Gastroesophageal sphincter (tissue), 4 donors: ENCODE measurements around the gene RAB3C. TPM values are rescaled to one million over a fixed set of nuclear protein-coding genes. Genes with fewer than 3 reads are reported as not detected.

Experiments
- ATAC-seq: fragments of 150-250 bp; one replicate; pipeline ENCODE4 v1.9.1; 2016; ENCODE audit warnings: mild to moderate bottlenecking, moderate library complexity
- H3K27ac ChIP-seq, 4 donors: fragments of 200-600 bp; sonication (generic) in 3 of 4; 1 replicate in 3 of 4; 2 replicates in 1 of 4; pipeline ENCODE4 v1.5.1; 2016 to 2019
- H3K27me3 ChIP-seq: fragments of 200-600 bp; sonication (generic); one replicate; pipeline ENCODE4 v1.5.1; 2019
- H3K36me3 ChIP-seq, 2 donors: fragments of 200-600 bp; sonication (generic); one replicate each; pipeline ENCODE4 v1.5.1; 2019; ENCODE audit warnings: control low read depth in 1 of 2
- H3K4me1 ChIP-seq, 3 donors: fragments of 200-600 bp; sonication (generic); 1 replicate in 2 of 3; 2 replicates in 1 of 3; pipeline ENCODE4 v1.5.1; 2016 to 2019; ENCODE audit warnings: control low read depth in 2 of 3
- H3K4me3 ChIP-seq, 2 donors: fragments of 200-600 bp; sonication (generic); one replicate each; pipeline ENCODE4 v1.5.1; 2019; ENCODE audit warnings: mild to moderate bottlenecking in 1 of 2, moderate library complexity in 1 of 2
- H3K9me3 ChIP-seq, 3 donors: fragments of 200-600 bp; sonication (generic); one replicate each; pipeline ENCODE4 v1.5.1; 2017 to 2019; ENCODE audit warnings: control low read depth in 2 of 3
- CTCF ChIP-seq, 4 experiments: fragments of 200-600 bp in 2 of 4; fragments of 450-650 bp in 2 of 4; sonication (generic) in 1 of 4; IDR thresholded peaks; one replicate each; pipeline ENCODE4 v1.5.1; 2017 to 2019; ENCODE audit warnings: antibody characterized with exemption in 4 of 4, mild to moderate bottlenecking in 2 of 4, moderate library complexity in 2 of 4
- EP300 ChIP-seq: sonication (generic); formaldehyde crosslinking; IDR thresholded peaks from one replicate; pipeline ENCODE4 v1.6.1; 2017; ENCODE audit warnings: antibody characterized with exemption, mild to moderate bottlenecking
- POLR2A ChIP-seq, 2 donors: fragments of 450-650 bp; IDR thresholded peaks; one replicate each; pipeline ENCODE4 v1.6.1; 2017; ENCODE audit warnings: antibody characterized with exemption in 2 of 2, mild to moderate bottlenecking in 2 of 2, moderate library complexity in 1 of 2
- POLR2AphosphoS5 ChIP-seq: sonication (generic); formaldehyde crosslinking; IDR thresholded peaks from one replicate; pipeline ENCODE4 v1.6.1; 2017; ENCODE audit warnings: antibody characterized with exemption
- WGBS, 2 donors: methylation state at CpG; one replicate each; pipeline ENCODE4 v1.1.5; 2018; ENCODE audit warnings: low coverage in 1 of 2; 5-methylcytosine and 5-hydroxymethylcytosine counted together
- total RNA-seq, 4 donors: library from RNA; depleted of rRNA; stranded (reverse); fragments of >200 nt; gene quantifications; one replicate each; pipeline ENCODE4 v1.1.0, GENCODE V29; 2016

The RAB3C gene
- total RNA-seq, 4 donors from 2014 or later: 0.16 to 3.5 (median 2.1) TPM

DNA sequence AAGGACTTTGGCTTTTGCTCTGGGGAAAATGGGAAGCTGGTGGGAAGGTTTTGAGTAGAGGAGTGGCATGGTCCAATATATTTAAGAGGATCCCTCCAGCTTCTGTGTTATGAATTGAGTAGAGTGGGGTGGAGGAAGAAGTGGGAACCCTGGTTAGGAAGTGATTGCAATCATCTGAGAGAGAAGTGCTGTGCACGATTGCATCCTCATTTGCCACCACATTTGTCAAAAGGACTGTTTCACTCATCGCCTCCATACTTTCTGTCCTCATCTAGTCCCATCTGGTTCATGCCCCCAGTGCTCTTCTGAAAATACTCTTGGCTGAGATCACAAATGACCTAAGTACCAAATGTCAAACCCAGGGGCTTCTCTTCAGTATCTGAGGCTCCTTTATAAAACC lies 192.1 kb downstream of the RAB3C start:
- no peak for ATAC-seq
- 83 to 100% methylated on average over 2 of the region's 2 CpGs for WGBS, 2 donors
- Histone ChIP-seq H3K36me3 (no peaks in the 10 kb centered on the region), H3K9me3 (no peaks in the 10 kb centered on the region), H3K4me3 (no peak overlapping the region), H3K4me1 (no peaks in the 10 kb centered on the region), H3K27me3 (no peaks in the 10 kb centered on the region), H3K27ac (no peak overlapping the region)
- no peak for TF ChIP-seq CTCF (IDR thresholded peaks at IDR 0.05)
- TF ChIP-seq POLR2AphosphoS5: no peak
- no peak for TF ChIP-seq EP300
- no peak for TF ChIP-seq POLR2A (IDR thresholded peaks at IDR 0.05)

- Histone ChIP-seq H3K4me3 (no peak overlapping the region), H3K4me1 (no peaks in the 10 kb centered on the region), H3K36me3 (no peaks in the 10 kb centered on the region), H3K9me3 (no peaks in the 10 kb centered on the region), H3K27ac (no peak overlapping the region), H3K27me3 (no peaks in the 10 kb centered on the region)
- TF ChIP-seq CTCF (IDR thresholded peaks at IDR 0.05): no peak
- TF ChIP-seq POLR2A (IDR thresholded peaks at IDR 0.05): no peak
- no peak for TF ChIP-seq EP300
- no peak for TF ChIP-seq POLR2AphosphoS5
- no peak for ATAC-seq
- WGBS, 2 donors: 78 to 80% methylated on average over 2 of the region's 2 CpGs
Measured at GRCh38 chr5:58775701-58776262, 192.9 kb downstream of the RAB3C start.

GRCh38 chr5:58776559-58776958 lies 193.7 kb downstream of the RAB3C start:
- Histone ChIP-seq H3K4me1 (no peaks in the 10 kb centered on the region), H3K4me3 (no peak overlapping the region), H3K36me3 (no peaks in the 10 kb centered on the region), H3K9me3 (no peaks in the 10 kb centered on the region), H3K27me3 (no peaks in the 10 kb centered on the region), H3K27ac (no peak overlapping the region)
- ATAC-seq: no peak
- WGBS, 2 donors: 93 to 95% methylated on average over 5 of the region's 5 CpGs
- TF ChIP-seq CTCF (IDR thresholded peaks at IDR 0.05) (no peak), EP300 (no peak), POLR2AphosphoS5 (no peak), POLR2A (IDR thresholded peaks at IDR 0.05) (no peak)

DNA sequence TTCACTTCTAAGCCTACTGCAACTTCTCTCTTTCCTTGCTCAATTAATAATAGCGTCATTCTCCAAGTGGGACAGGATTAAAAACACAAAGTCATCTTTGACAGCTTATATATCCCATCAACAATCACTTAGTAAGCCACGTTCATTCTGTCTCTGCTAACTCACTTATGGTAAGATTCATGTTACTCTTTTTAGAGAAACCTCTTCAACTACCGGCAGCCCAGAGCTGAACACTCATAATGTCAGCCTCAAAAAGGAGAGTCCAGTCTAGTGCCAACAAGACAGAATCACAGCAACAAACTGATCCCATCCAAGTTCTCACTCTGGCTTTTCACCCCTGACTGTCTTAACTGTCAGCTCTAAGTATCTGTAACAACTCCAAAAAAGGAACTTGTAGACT lies 196.0 kb downstream of the RAB3C start:
- no peak overlapping the region for H3K27ac ChIP-seq
- WGBS, 2 donors: 70 to 81% methylated on average over 3 of the region's 3 CpGs

DNA sequence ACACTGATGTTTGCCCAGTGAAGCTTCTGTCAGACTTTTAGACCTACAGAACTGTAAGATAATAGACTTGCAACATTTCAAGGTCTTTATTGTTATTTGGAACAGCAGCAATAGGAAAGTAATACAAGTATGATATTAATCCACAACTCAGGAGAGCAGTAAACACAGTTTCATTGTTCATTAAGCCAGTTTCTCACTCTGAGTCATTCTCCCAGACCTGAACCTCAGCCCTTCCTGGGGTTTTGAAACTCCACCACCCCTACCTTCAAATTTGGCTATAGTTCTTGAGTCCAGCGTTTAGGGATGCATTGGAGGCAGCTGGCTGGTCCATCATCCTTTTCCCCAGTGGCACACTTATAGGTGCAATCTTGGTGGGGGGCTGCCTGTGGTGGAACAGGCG lies 203.2 kb downstream of the RAB3C start:
- peaks cover 0 to 5% (median 0%) of the 10 kb centered on the region in 3 donors for H3K9me3 ChIP-seq
- H3K27me3 ChIP-seq: no peaks in the 10 kb centered on the region
- no peak overlapping the region for H3K27ac ChIP-seq
- WGBS, 2 donors: 80 to 92% methylated on average over 1 to 2 of the region's 2 CpGs
- no peaks in the 10 kb centered on the region for H3K4me1 ChIP-seq
- no peak overlapping the region for H3K4me3 ChIP-seq
- H3K36me3 ChIP-seq: no peaks in the 10 kb centered on the region
- TF ChIP-seq POLR2AphosphoS5 (no peak), POLR2A (IDR thresholded peaks at IDR 0.05) (no peak), EP300 (no peak), CTCF (IDR thresholded peaks at IDR 0.05) (no peak)
- ATAC-seq: no peak

More for the DNA sequence above, 196.0 kb downstream of the RAB3C start:
- H3K9me3 ChIP-seq: no peaks in the 10 kb centered on the region
- no peak for TF ChIP-seq POLR2A (IDR thresholded peaks at IDR 0.05)
- H3K4me1 ChIP-seq: no peaks in the 10 kb centered on the region
- no peaks in the 10 kb centered on the region for H3K36me3 ChIP-seq
- no peak for ATAC-seq
- H3K4me3 ChIP-seq: no peak overlapping the region
- no peaks in the 10 kb centered on the region for H3K27me3 ChIP-seq
